ENCODE measurements around the gene GFAP.

The GFAP gene

GRCh38 chr17:44930667-44931066 lies 15.4 kb upstream of the GFAP start:
- DNase-seq, result no peak

DNA sequence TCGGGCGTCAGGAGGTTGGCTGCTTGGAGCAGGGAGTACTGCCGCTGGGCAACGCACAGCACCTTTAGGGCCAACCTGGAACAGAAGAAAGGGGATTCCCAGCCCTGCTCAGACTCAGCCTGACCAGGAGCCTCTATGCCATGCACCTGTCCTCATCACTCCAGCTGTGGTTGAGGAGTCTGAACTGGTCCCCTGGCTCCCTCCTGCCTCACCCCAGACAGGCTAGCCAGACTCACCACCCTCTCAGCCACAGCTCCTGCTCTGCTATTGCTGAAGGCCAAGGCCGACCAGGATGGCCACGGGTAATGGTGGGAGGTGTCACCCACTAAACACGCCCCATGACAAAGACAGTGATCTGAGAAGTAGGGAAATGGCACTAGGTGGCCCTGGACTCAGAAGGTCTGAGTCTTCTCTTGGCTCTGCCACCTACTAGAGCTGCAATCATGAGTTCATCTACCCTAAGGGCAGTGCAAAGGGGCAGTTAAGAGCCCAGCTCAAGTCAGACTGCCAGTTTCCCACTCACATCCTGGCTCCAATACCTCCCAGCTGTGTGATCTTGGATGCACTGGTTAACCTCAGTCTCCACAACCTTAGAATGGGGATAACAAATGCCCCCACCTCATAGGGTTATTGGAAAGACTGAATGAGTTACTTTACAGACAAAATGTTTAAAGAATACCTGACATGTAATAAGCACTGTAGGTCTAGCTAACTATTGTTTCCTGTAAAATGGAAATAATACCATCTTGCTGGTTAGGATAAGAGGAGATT lies 13.8 kb upstream of the GFAP start:
- DNase-seq, result no peak

GRCh38 chr17:44928136-44928535 lies 12.8 kb upstream of the GFAP start:
- no peak for DNase-seq

DNA sequence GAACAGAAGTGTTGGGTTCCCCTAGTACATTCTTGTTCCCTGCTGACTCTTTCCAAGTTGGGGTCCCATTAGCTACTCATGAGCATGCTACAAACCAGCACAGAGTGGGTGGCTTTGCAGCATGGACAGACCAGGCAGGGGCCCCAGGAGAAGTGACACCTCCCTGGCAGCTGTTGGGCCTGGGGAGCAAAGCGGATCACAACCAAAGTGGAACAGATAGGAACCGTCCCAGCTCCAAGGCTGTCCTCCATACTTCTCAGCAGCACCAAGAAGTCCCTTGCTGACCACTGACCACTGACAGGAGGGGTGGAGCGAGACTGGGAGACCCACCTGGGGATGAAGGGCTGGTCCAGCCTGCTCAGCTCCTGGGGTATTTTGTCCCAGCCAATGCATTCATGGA lies 12.4 kb upstream of the GFAP start:
- no peak for DNase-seq

DNA sequence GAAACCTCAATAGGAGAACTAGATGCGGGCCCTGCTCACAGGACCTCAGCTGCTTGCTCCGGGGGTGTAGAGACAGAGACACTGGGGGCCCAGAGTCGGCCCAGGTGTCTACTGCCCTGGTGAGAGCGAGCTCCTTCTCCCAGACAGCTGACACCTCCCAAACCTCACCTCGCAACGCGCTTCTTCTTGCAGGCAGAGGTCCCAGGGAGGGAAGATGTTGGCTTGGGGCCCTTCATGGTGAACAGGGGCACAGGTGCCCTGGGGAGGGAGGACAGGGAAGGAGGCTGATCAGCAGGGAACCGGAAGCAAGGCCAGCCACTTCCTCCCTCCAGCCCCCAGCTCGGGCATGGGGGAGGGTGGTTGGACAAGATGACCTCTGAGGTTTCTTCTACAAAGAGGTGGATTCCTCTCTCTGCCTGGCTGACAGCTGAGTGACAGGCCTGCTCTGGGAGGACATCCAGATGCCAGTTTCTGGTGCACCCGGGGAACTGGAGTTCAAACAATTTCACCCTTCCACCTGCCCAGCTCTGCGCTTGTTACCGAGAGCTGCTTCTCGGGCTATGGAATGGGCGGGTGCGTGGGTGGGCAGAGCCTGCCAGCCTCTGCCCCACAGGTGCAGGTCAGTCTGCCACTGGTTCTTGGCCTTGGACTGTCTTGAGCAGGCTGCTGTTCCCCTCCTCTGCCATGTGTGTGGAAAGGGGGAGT lies 11.7 kb upstream of the GFAP start:
- DNase-seq, result no peak

DNA sequence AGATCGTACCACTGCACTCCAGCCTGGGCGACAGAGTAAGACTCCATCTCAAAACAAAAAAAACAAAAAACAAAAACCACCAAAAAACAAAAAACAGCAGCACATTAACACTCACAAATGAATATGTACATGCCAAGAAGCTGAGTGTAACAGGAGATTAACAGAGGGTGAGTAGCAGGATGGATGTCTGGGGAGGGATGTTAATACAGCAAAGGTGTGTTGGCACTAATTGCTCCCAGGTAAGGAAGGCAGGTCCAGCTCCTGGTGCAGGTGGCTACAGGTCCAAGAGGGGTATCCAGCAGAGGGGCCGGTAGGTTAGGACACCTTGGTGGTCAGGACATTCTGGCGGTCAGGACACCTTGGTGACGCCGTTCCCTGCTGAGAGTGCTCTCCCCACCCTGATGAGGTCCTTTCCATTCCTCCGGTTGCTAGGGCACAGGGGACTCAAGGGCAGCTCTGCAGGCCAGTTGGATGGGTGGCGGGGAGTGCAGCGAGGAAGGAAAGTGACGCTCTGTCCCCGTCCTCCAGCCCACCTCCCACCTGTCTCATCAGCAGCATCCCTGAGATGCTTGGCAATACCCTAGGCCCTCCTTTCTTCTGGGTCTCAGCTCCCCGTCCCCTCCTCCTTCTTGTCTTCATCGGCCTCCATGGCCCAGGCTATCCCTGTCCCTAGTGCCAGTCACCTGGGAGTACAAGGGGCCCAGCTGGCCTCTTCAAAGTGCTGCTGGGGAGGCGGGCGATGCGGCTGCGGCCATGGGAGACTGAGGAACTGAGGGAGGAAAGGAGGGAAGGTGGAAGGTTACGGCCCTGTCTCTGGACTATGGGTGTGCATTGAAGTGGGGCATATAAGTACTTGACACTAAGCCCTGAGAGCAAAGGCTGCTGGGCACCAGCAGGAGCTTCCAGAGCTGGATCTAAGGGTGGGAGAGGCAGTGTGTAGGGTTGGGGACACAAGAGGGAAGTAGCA lies 10.7 kb upstream of the GFAP start:
- DNase-seq, result no peak

GRCh38 chr17:44924107-44924544 lies 8.8 kb upstream of the GFAP start:
- no peak for DNase-seq

- no peak for DNase-seq
Measured at GRCh38 chr17:44922746-44923470, 7.6 kb upstream of the GFAP start.

DNA sequence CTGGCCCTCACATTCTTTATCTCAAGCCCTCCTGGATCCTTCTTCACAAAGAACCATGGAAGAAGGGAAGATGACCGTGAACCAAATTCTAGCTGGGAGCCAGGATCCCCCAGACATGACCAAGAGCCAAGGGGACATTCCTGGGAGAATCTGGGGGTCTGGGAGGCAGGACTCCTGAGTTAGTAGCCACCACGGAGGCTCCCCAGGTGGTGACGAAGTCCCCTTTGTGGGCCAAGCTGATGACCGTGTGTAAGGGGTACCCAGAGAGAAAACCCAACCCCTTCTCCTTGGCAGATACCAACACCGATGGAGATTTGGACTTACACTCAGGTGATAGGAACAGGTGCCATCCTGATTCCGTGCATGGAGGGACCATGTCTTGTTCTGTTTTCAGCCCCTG lies 6.8 kb upstream of the GFAP start:
- DNase-seq, result no peak

GRCh38 chr17:44921122-44921882 lies 6.0 kb upstream of the GFAP start:
- no peak for DNase-seq

DNA sequence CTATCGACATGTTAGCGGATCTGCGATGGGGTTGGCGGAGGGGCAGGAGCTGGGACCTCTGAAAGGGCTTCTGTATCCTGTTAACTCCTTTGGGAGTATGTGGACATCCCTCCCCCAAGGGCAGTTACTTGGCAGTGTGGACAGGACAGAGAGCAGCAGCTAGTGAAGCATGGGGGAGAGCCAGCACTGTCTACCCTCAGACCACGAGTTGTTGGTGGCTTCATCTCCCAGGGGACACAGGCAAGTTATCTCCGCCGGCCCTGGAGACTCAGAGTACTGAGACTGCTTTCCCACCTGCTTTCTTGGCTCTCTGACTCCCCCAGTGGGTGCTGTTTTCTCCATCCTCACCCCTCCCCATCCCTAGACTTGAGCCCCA lies 5.3 kb upstream of the GFAP start:
- no peak for DNase-seq

- peak; percentile 59 to 66 for DNase-seq
Measured at GRCh38 chr17:44919885-44920564, 4.7 kb upstream of the GFAP start.

GRCh38 chr17:44919411-44919810 lies 4.1 kb upstream of the GFAP start:
- DNase-seq, result no peak

GRCh38 chr17:44918006-44918405 lies 2.7 kb upstream of the GFAP start:
- DNase-seq, result no peak

GRCh38 chr17:44917456-44917855 lies 2.2 kb upstream of the GFAP start:
- DNase-seq, result no peak

GRCh38 chr17:44916781-44917241 lies 1.5 kb upstream of the GFAP start:
- DNase-seq, result no peak

- no peak for DNase-seq
Measured at GRCh38 chr17:44915862-44916780, 821 bp upstream of the GFAP start.

DNA sequence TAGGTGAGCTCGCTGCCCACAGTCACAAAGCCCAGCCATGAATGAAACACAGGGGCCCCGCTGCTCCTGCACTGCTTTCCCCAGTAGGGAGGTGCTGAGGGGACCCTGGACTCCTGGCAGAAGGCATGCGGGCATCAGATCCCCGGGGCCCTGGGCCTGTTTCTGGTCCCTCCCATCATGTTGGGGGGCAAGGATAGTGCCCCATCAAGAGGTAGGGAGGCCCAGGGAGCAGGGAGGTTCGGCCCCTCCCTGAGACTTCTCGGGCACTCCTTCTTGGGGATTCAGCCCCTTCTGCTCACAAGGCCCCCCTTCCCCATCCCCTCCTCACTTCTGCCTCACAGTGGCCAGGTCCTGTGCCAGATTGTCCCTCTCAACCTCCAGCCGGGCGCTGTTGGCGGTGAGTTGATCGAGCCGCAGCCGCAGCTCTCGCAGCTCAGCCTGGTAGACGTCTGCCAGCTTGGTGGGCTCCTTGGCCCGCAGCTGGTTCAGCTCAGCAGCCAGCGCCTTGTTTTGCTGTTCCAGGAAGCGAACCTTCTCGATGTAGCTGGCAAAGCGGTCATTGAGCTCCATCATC lies 515 bp downstream of the GFAP start:
- no peak for DNase-seq

- DNase-seq, result no peak
Measured at GRCh38 chr17:44914148-44914547, 1.2 kb downstream of the GFAP start.

GRCh38 chr17:44913676-44914075 lies 1.6 kb downstream of the GFAP start:
- DNase-seq, result no peak

Measured in CD4-positive, alpha-beta T cell treated with Interferon alpha-2 for 1 hour (primary cell).